A549 (cell line): ENCODE results near the gene ZNF438. TPM values are rescaled to one million over a fixed set of nuclear protein-coding genes. Genes with fewer than 3 reads are reported as not detected.
A peak's percentile ranks its signal among the peaks of the same experiment; 100 is the strongest.

Source experiments
- ATAC-seq, 2 experiments: fragments of 200-7000 bp in 1 of 2; fragments of >200 bp in 1 of 2; cut with Nextera tagmentation in 1 of 2; cut with Tn5 transposase in 1 of 2; 3 replicates each; pipeline versions ENCODE4 v1.8.0 to v1.9.1; 2018 to 2020; ENCODE audit warnings: mild to moderate bottlenecking in 1 of 2, moderate library complexity in 1 of 2
- CTCF ChIA-PET: fragments of 300-600 bp; sonication (Branson Sonifier 250); formaldehyde crosslinking; extraction: SDS; loops from one replicate; lab custom pipeline; 2021; ENCODE audit warnings: antibody characterized with exemption, inconsistent platforms; lab: Yijun Ruan, JAX
- POLR2A ChIA-PET: fragments of 350-600 bp; formaldehyde crosslinking; extraction: SDS; loops from one replicate; lab custom pipeline; 2021; ENCODE audit warnings: antibody characterized with exemption, inconsistent platforms; lab: Yijun Ruan, JAX
- DNase-seq, 2 experiments: peaks; one replicate each; pipeline versions ENCODE4 v3.0.0 to v3.0.0-alpha.2; 2011 to 2016; ENCODE audit warnings: low read depth in 1 of 2, low spot score in 1 of 2
- FAIRE-seq: peaks from 2 replicates; lab custom pipeline; 2011; peaks lifted over from hg19 to GRCh38; lab: Jason Lieb, UNC
- H3K27ac ChIP-seq, 2 experiments: fragments of >200 bp; sonication (Bioruptor Twin); formaldehyde crosslinking; 3 replicates each; pipeline ENCODE4 v1.5.1; 2016 to 2017
- H3K4me1 ChIP-seq: fragments of >200 bp; sonication (Bioruptor Twin); formaldehyde crosslinking; 3 replicates; pipeline ENCODE4 v1.6.1; 2016
- H3K4me2 ChIP-seq: fragments of >200 bp; sonication (Bioruptor Twin); formaldehyde crosslinking; 3 replicates; pipeline ENCODE4 v1.6.1; 2016
- H3K4me3 ChIP-seq: fragments of >200 bp; sonication (Bioruptor Twin); formaldehyde crosslinking; 3 replicates; pipeline ENCODE4 v1.5.1; 2016
- H3K9me3 ChIP-seq: fragments of >200 bp; sonication (Bioruptor Twin); formaldehyde crosslinking; 3 replicates; pipeline ENCODE4 v1.6.1; 2016
- BHLHE40 ChIP-seq: IDR thresholded peaks from 2 replicates; pipeline ENCODE4 v1.6.1; 2012; ENCODE audit warnings: low read depth, low read length, inconsistent platforms
- CHD2 ChIP-seq: fragments of 150-350 bp; IDR thresholded peaks from 2 replicates; pipeline ENCODE4 v1.6.1; 2014; ENCODE audit warnings: low read length; ENCODE audit not compliant: partially characterized antibody
- CHD4 ChIP-seq: fragments of 200-600 bp; sonication (generic); IDR thresholded peaks from 2 replicates; pipeline ENCODE4 v1.6.1; 2016; ENCODE audit warnings: antibody characterized with exemption, mild to moderate bottlenecking, borderline replicate concordance
- EHF ChIP-seq: fragments of 250-450 bp; sonication (Bioruptor Pico); IDR thresholded peaks from 2 replicates; pipeline ENCODE4 v1.5.0; 2020; ENCODE audit warnings: mild to moderate bottlenecking
- ESRRA ChIP-seq: fragments of 150-350 bp; IDR thresholded peaks from 2 replicates; pipeline ENCODE4 v1.6.1; 2014; ENCODE audit warnings: mild to moderate bottlenecking, low read length, borderline replicate concordance
- FOSB ChIP-seq: fragments of 250-450 bp; sonication (Bioruptor Pico); IDR thresholded peaks from 2 replicates; pipeline ENCODE4 v1.5.0; 2020; ENCODE audit warnings: mild to moderate bottlenecking, moderate library complexity
- GATA3 ChIP-seq: IDR thresholded peaks from 2 replicates; pipeline ENCODE4 v1.6.1; 2012; ENCODE audit warnings: borderline replicate concordance
- HOXA7 ChIP-seq: fragments of 250-450 bp; sonication (Bioruptor Pico); IDR thresholded peaks from 2 replicates; pipeline ENCODE4 v1.5.0; 2020; ENCODE audit warnings: mild to moderate bottlenecking, moderate library complexity
- HOXB5 ChIP-seq: fragments of 250-450 bp; sonication (Bioruptor Pico); IDR thresholded peaks from 2 replicates; pipeline ENCODE4 v1.5.0; 2020; ENCODE audit warnings: mild to moderate bottlenecking, moderate library complexity
- JUN ChIP-seq, 2 experiments: fragments of >200 bp; sonication (Bioruptor Twin); formaldehyde crosslinking; IDR thresholded peaks; 2 replicates in 1 of 2; 3 replicates in 1 of 2; pipeline ENCODE4 v1.6.1; 2016 to 2017
- JUNB ChIP-seq: fragments of >200 bp; sonication (Bioruptor Twin); formaldehyde crosslinking; IDR thresholded peaks from 2 replicates; pipeline ENCODE4 v1.6.1; 2016
- KDM1A ChIP-seq: fragments of 200-600 bp; sonication (generic); IDR thresholded peaks from 2 replicates; pipeline ENCODE4 v1.6.1; 2016; ENCODE audit warnings: low read depth, mild to moderate bottlenecking
- MAZ ChIP-seq: fragments of 150-350 bp; IDR thresholded peaks from 2 replicates; pipeline ENCODE4 v1.6.1; 2014; ENCODE audit warnings: antibody characterized with exemption, low read depth, low read length, borderline replicate concordance
- NPAS2 ChIP-seq: fragments of 250-450 bp; sonication (Bioruptor Pico); IDR thresholded peaks from 2 replicates; pipeline ENCODE4 v1.8.0; 2022; ENCODE audit warnings: mild to moderate bottlenecking, moderate library complexity, borderline replicate concordance
- NR3C1 ChIP-seq: fragments of >200 bp; sonication (Bioruptor Twin); formaldehyde crosslinking; IDR thresholded peaks from 3 replicates; pipeline ENCODE4 v1.6.1; 2017
- POLR2A ChIP-seq: IDR thresholded peaks from 2 replicates; pipeline ENCODE4 v1.6.1; 2012; ENCODE audit warnings: mild to moderate bottlenecking, low read length
- RAD21 ChIP-seq, 2 experiments: fragments of >200 bp in 1 of 2; sonication (Bioruptor Twin) in 1 of 2; formaldehyde crosslinking in 1 of 2; IDR thresholded peaks in 1 of 2; conservative IDR thresholded peaks in 1 of 2; 2 replicates in 1 of 2; 3 replicates in 1 of 2; pipeline ENCODE4 v1.6.1; 2012 to 2018; ENCODE audit warnings: inconsistent platforms in 1 of 2
- RARB ChIP-seq: fragments of 250-450 bp; sonication (Bioruptor Pico); IDR thresholded peaks from 2 replicates; pipeline ENCODE4 v1.8.0; 2021; ENCODE audit warnings: mild to moderate bottlenecking, moderate library complexity
- RFX5 ChIP-seq: fragments of 450-650 bp; IDR thresholded peaks from 2 replicates; pipeline ENCODE4 v1.7.1; 2014; ENCODE audit warnings: antibody characterized with exemption, mild to moderate bottlenecking, moderate library complexity
- RNF2 ChIP-seq: fragments of 200-600 bp; sonication (generic); IDR thresholded peaks from 2 replicates; pipeline ENCODE4 v1.6.1; 2016; ENCODE audit warnings: low read depth, mild to moderate bottlenecking, antibody characterized with exemption, moderate library complexity, borderline replicate concordance
- TFCP2L1 ChIP-seq: fragments of 250-450 bp; sonication (Bioruptor Pico); IDR thresholded peaks from 2 replicates; pipeline ENCODE4 v1.5.0; 2021; ENCODE audit warnings: mild to moderate bottlenecking
- ZFP36 ChIP-seq: fragments of 450-650 bp; IDR thresholded peaks from 2 replicates; pipeline ENCODE4 v1.6.1; 2014; ENCODE audit warnings: borderline replicate concordance; ENCODE audit not compliant: partially characterized antibody
- ZNF302 ChIP-seq: fragments of 250-450 bp; sonication (Bioruptor Pico); IDR thresholded peaks from 2 replicates; pipeline ENCODE4 v1.9.0; 2021; ENCODE audit warnings: inconsistent platforms, mild to moderate bottlenecking, moderate library complexity
- WGBS: methylation state at CpG from one replicate; pipeline ENCODE4 v1.1.6; 2017; ENCODE audit errors: missing lambda C conversion rate; 5-methylcytosine and 5-hydroxymethylcytosine counted together
- polyA plus RNA-seq, 4 experiments: library from polyadenylated mRNA; depleted of rRNA in 3 of 4; stranded (reverse); fragments of >200 nt; fragmentation: RNase III in 1 of 4; extraction: RNeasy Plus Mini Kit Qiagen cat#74134 plus additional on column Dnase treatment in 1 of 4; gene quantifications; 2 replicates in 3 of 4; 3 replicates in 1 of 4; pipeline ENCODE4 v1.2.3, GENCODE V29; 2011 to 2017
- TF ChIP-seq, protein P1 (sequence below): fragments of 200-600 bp; sonication (generic); IDR thresholded peaks from 2 replicates; pipeline ENCODE4 v1.6.1; 2016; ENCODE audit warnings: antibody characterized with exemption, mild to moderate bottlenecking, moderate library complexity
- TF ChIP-seq, protein P2 (sequence below): fragments of >200 bp; sonication (Bioruptor Twin); formaldehyde crosslinking; IDR thresholded peaks from 3 replicates; pipeline ENCODE4 v1.6.1; 2016
- TF ChIP-seq, protein P3 (sequence below): IDR thresholded peaks from 2 replicates; pipeline ENCODE4 v1.6.1; 2012
- TF ChIP-seq, protein P4 (sequence below): fragments of >200 bp; sonication (Bioruptor Twin); formaldehyde crosslinking; IDR thresholded peaks from 2 replicates; pipeline ENCODE4 v1.6.1; 2016

Gene ZNF438
- polyA plus RNA-seq, 2 of the 4 experiments (the other 2 are of a cell fraction), result 2.2 to 4.5 TPM

DNA sequence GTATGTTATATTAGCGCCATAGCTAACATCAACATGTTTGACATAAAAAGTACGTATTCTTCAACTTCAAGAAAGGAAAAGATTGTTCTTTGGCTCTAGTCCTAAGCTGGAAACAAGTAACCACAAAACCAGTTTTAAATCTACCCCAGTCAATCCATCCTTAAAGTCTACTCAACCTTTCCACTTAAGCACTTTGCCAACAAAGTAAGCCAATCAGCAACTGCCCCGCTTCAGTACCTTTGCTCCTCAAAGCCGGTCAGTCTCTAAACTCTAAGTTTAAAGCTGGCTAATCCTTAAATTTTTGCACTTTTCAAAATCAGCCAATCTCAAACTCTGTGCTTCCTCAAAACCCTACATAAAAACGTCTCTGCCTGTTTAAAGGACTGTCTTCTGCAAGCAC lies 8.1 kb downstream of the ZNF438 start:
- FAIRE-seq, result peak; percentile 51
- no peak for DNase-seq
- H3K4me2 ChIP-seq, result no peak overlapping the region
- H3K27ac ChIP-seq, result no peak overlapping the region
- no peak overlapping the region for H3K4me3 ChIP-seq
- CTCF ChIA-PET, result interaction anchor here (1.6 kb wide), 1 partner anchor 8 kb away, joined by 6 read pairs; the partner anchor contains the start of gene ZNF438
- 79% methylated on average over 5 of the region's 5 CpGs for WGBS
- TF ChIP-seq JUN (IDR thresholded peaks at IDR 0.05) (no peak), JUNB (no peak), POLR2A (no peak), TFCP2L1 (CRISPR knock-in tag) (no peak), EHF (CRISPR knock-in tag) (no peak), CHD4 (no peak), RARB (CRISPR knock-in tag) (no peak), RFX5 (no peak), RAD21 (conservative IDR thresholded peaks at IDR 0.05 in 1 of 2, IDR thresholded peaks at IDR 0.05 in 1 of 2) (no peak), NR3C1 (no peak), MAZ (no peak), ZFP36 (no peak), RNF2 (no peak), GATA3 (no peak), ZNF302 (CRISPR knock-in tag) (no peak)
- TF ChIP-seq, protein P1, sequence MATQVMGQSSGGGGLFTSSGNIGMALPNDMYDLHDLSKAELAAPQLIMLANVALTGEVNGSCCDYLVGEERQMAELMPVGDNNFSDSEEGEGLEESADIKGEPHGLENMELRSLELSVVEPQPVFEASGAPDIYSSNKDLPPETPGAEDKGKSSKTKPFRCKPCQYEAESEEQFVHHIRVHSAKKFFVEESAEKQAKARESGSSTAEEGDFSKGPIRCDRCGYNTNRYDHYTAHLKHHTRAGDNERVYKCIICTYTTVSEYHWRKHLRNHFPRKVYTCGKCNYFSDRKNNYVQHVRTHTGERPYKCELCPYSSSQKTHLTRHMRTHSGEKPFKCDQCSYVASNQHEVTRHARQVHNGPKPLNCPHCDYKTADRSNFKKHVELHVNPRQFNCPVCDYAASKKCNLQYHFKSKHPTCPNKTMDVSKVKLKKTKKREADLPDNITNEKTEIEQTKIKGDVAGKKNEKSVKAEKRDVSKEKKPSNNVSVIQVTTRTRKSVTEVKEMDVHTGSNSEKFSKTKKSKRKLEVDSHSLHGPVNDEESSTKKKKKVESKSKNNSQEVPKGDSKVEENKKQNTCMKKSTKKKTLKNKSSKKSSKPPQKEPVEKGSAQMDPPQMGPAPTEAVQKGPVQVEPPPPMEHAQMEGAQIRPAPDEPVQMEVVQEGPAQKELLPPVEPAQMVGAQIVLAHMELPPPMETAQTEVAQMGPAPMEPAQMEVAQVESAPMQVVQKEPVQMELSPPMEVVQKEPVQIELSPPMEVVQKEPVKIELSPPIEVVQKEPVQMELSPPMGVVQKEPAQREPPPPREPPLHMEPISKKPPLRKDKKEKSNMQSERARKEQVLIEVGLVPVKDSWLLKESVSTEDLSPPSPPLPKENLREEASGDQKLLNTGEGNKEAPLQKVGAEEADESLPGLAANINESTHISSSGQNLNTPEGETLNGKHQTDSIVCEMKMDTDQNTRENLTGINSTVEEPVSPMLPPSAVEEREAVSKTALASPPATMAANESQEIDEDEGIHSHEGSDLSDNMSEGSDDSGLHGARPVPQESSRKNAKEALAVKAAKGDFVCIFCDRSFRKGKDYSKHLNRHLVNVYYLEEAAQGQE, result no peak
- TF ChIP-seq, protein P2, sequence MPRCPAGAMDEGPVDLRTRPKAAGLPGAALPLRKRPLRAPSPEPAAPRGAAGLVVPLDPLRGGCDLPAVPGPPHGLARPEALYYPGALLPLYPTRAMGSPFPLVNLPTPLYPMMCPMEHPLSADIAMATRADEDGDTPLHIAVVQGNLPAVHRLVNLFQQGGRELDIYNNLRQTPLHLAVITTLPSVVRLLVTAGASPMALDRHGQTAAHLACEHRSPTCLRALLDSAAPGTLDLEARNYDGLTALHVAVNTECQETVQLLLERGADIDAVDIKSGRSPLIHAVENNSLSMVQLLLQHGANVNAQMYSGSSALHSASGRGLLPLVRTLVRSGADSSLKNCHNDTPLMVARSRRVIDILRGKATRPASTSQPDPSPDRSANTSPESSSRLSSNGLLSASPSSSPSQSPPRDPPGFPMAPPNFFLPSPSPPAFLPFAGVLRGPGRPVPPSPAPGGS, result no peak
- TF ChIP-seq, protein P3, sequence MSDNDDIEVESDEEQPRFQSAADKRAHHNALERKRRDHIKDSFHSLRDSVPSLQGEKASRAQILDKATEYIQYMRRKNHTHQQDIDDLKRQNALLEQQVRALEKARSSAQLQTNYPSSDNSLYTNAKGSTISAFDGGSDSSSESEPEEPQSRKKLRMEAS, result no peak
- TF ChIP-seq, protein P4, sequence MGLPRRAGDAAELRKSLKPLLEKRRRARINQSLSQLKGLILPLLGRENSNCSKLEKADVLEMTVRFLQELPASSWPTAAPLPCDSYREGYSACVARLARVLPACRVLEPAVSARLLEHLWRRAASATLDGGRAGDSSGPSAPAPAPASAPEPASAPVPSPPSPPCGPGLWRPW, result no peak
- ATAC-seq, result no peak
- POLR2A ChIA-PET, result no interaction called here
- H3K9me3 ChIP-seq, result no peaks in the 10 kb centered on the region
- H3K4me1 ChIP-seq, result no peaks in the 10 kb centered on the region

DNA sequence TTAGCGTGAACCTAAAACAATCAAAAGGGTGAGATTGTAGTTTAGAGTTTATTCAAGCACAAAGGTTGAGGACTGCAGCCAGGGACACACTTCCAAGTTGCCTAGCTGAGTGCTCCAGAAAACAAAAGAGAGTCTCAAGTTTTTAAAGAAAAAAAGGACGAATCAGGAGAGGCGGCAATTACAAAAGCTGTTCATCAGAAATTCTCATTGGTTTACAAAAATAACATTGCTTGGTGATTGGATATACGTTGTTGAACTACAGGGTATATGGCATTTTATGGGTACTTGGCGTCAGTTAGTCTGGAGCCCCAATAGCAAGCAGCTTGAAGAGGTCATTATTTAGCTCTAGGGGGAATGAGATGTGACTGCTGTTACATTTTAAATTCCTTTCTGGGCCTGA lies 11.5 kb downstream of the ZNF438 start:
- no peak for ATAC-seq
- DNase-seq, result no peak
- Histone ChIP-seq H3K4me2 (no peak overlapping the region), H3K4me3 (no peak overlapping the region), H3K4me1 (no peaks in the 10 kb centered on the region), H3K27ac (no peak overlapping the region)
- ChIA-PET POLR2A (interaction anchor here (1.0 kb wide), 1 partner anchor 740 kb away, joined by 3 read pairs; no protein-coding TSS in a partner anchor), CTCF (interaction anchor here (0.7 to 2.2 kb wide), 5 partner anchors 9 to 28 kb away, joined by 3 to 6 read pairs (median 4); no protein-coding TSS in a partner anchor)
- TF ChIP-seq, protein P2, result no peak
- TF ChIP-seq BHLHE40, result no peak
- no peak for TF ChIP-seq KDM1A
- no peak for TF ChIP-seq ESRRA
- no peak for TF ChIP-seq EHF (CRISPR knock-in tag)
- no peak for TF ChIP-seq ZNF302 (CRISPR knock-in tag)
- TF ChIP-seq NR3C1, result no peak
- TF ChIP-seq HOXB5 (CRISPR knock-in tag), result no peak
- TF ChIP-seq FOSB (CRISPR knock-in tag), result no peak
- no peak for TF ChIP-seq CHD2
- TF ChIP-seq, protein P4, result no peak
- TF ChIP-seq ZFP36, result no peak
- no peak for TF ChIP-seq HOXA7 (CRISPR knock-in tag)
- TF ChIP-seq RARB (CRISPR knock-in tag), result no peak
- TF ChIP-seq NPAS2 (CRISPR knock-in tag), result no peak
- TF ChIP-seq, all 56 proteins: peak for 0
- 87% methylated on average over 5 of the region's 5 CpGs for WGBS
- no peak for FAIRE-seq
- no peaks in the 10 kb centered on the region for H3K9me3 ChIP-seq
